HepG2 (cell line): Measurements from ENCODE around the gene MC1R. TPM values are rescaled to one million over a fixed set of nuclear protein-coding genes. Genes with fewer than 3 reads are reported as not detected.

ENCODE experiments used
- CCDC6 ChIP-seq: sonication (generic); formaldehyde crosslinking; IDR thresholded peaks from 2 replicates; pipeline ENCODE4 v1.8.1; 2022; ENCODE audit warnings: mild to moderate bottlenecking, missing genetic modification reagents, moderate library complexity
- KDM5B ChIP-seq: sonication (generic); formaldehyde crosslinking; IDR thresholded peaks from 2 replicates; pipeline ENCODE4 v1.4.0; 2020; ENCODE audit warnings: missing genetic modification reagents, mild to moderate bottlenecking, borderline replicate concordance
- NFKB2 ChIP-seq: sonication (generic); formaldehyde crosslinking; IDR thresholded peaks from 2 replicates; pipeline ENCODE4 v1.4.0; 2020; ENCODE audit warnings: missing genetic modification reagents, borderline replicate concordance
- REPIN1 ChIP-seq: sonication (generic); formaldehyde crosslinking; IDR thresholded peaks from 2 replicates; pipeline ENCODE4 v1.8.0; 2022; ENCODE audit warnings: missing genetic modification reagents, low read depth, mild to moderate bottlenecking, borderline replicate concordance
- TCF7 ChIP-seq: sonication (generic); IDR thresholded peaks from 2 replicates; pipeline ENCODE4 v1.6.1; 2016; ENCODE audit warnings: antibody characterized with exemption, low read depth
- TFDP2 ChIP-seq: sonication (generic); formaldehyde crosslinking; IDR thresholded peaks from 2 replicates; pipeline ENCODE4 v1.4.0; 2020; ENCODE audit warnings: missing genetic modification reagents
- ZFP36L2 ChIP-seq: sonication (generic); formaldehyde crosslinking; IDR thresholded peaks from 2 replicates; pipeline ENCODE4 v1.4.0; 2020; ENCODE audit warnings: missing genetic modification reagents
- ZNF256 ChIP-seq: sonication (generic); formaldehyde crosslinking; conservative IDR thresholded peaks from 2 replicates; pipeline ENCODE4 v1.4.0; 2020; ENCODE audit warnings: missing genetic modification reagents
- ZNF407 ChIP-seq: sonication (generic); formaldehyde crosslinking; IDR thresholded peaks from one replicate; pipeline ENCODE4 v1.5.1; 2020; ENCODE audit warnings: mild to moderate bottlenecking, missing genetic modification reagents; ENCODE audit errors: not compliant biosample characterization
- ZNF446 ChIP-seq: sonication (generic); formaldehyde crosslinking; IDR thresholded peaks from 2 replicates; pipeline ENCODE4 v1.5.0; 2020; ENCODE audit warnings: mild to moderate bottlenecking, missing genetic modification reagents
- ZNF503 ChIP-seq: sonication (generic); formaldehyde crosslinking; IDR thresholded peaks from 2 replicates; pipeline ENCODE4 v1.4.0; 2020; ENCODE audit warnings: missing genetic modification reagents
- ZNF792 ChIP-seq: IDR thresholded peaks from 2 replicates; pipeline ENCODE4 v1.6.1; 2016
- polyA plus RNA-seq, 8 experiments: library from polyadenylated mRNA; depleted of rRNA in 3 of 8; stranded (reverse) in 7 of 8; unstranded in 1 of 8; fragments of >200 nt; fragmentation: Illumina TruSeq in 4 of 8; extraction: Trizol in 4 of 8; gene quantifications; 2 replicates each; pipeline versions ENCODE4 v1.2.1 to v1.2.3, GENCODE V29; 2011 to 2016; ENCODE audit warnings: low read depth in 4 of 8, missing spikeins in 1 of 8, mixed read lengths in 1 of 8; ENCODE audit not compliant: insufficient read depth in 1 of 8
- total RNA-seq, 5 experiments: library from RNA; depleted of rRNA; stranded (reverse); fragments of >200 nt; fragmentation: Illumina TruSeq; extraction: Trizol; gene quantifications; 2 replicates each; pipeline ENCODE4 v1.2.3, GENCODE V29; 2016; ENCODE audit warnings: low read depth in 1 of 5
- TF ChIP-seq, protein P1 (sequence below): sonication (generic); formaldehyde crosslinking; IDR thresholded peaks from 2 replicates; pipeline ENCODE4 v1.4.0; 2020; ENCODE audit warnings: missing genetic modification reagents
- TF ChIP-seq, protein P2 (sequence below): sonication (generic); formaldehyde crosslinking; IDR thresholded peaks from 2 replicates; pipeline ENCODE4 v1.8.1; 2022; ENCODE audit warnings: mild to moderate bottlenecking, missing genetic modification reagents

MC1R gene
- total and polyA plus RNA-seq, 2 of the 13 experiments (the other 11 are each of a cell fraction or from before 2014, with no cell fraction given), result 9.1 to 14.8 TPM

DNA sequence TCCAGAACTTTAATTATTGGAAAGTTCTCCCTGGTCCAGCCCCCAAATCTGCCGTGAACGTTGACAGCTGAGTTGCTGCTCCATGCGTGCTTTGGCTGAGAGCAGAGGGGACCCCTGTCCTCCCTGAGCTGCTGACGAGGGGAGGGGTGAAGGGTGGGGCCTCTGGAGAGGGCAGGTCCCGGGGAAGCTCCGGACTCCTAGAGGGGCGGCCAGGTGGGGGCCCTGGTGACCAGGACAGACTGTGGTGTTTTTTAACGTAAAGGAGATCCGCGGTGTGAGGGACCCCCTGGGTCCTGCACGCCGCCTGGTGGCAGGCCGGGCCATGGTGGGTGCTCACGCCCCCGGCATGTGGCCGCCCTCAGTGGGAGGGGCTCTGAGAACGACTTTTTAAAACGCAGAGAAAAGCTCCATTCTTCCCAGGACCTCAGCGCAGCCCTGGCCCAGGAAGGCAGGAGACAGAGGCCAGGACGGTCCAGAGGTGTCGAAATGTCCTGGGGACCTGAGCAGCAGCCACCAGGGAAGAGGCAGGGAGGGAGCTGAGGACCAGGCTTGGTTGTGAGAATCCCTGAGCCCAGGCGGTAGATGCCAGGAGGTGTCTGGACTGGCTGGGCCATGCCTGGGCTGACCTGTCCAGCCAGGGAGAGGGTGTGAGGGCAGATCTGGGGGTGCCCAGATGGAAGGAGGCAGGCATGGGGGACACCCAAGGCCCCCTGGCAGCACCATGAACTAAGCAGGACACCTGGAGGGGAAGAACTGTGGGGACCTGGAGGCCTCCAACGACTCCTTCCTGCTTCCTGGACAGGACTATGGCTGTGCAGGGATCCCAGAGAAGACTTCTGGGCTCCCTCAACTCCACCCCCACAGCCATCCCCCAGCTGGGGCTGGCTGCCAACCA, at the start of gene MC1R (continued):
- TF ChIP-seq ZNF446 (CRISPR knock-in tag) (0 out of 2 replicates have a peak, but pooled peaks have one; percentile 30), ZFP36L2 (no peak), KDM5B (CRISPR knock-in tag) (no peak; the same call in 1 of the 2 replicates), CCDC6 (CRISPR knock-in tag) (no peak), REPIN1 (CRISPR knock-in tag) (peak; percentile 14; the same call in 1 of the 2 replicates), ZNF792 (peak; percentile 89), NFKB2 (CRISPR knock-in tag) (peak; percentile 81; the same call in 1 of the 2 replicates), ZNF407 (CRISPR knock-in tag) (no peak), TCF7 (no peak), ZNF256 (CRISPR knock-in tag) (no peak), TFDP2 (CRISPR knock-in tag) (peak; percentile 74; the same call in 1 of the 2 replicates), ZNF503 (CRISPR knock-in tag) (peak; percentile 43; the same call in 1 of the 2 replicates)
- TF ChIP-seq, protein P1, sequence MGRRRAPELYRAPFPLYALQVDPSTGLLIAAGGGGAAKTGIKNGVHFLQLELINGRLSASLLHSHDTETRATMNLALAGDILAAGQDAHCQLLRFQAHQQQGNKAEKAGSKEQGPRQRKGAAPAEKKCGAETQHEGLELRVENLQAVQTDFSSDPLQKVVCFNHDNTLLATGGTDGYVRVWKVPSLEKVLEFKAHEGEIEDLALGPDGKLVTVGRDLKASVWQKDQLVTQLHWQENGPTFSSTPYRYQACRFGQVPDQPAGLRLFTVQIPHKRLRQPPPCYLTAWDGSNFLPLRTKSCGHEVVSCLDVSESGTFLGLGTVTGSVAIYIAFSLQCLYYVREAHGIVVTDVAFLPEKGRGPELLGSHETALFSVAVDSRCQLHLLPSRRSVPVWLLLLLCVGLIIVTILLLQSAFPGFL, result no peak
- TF ChIP-seq, protein P2, sequence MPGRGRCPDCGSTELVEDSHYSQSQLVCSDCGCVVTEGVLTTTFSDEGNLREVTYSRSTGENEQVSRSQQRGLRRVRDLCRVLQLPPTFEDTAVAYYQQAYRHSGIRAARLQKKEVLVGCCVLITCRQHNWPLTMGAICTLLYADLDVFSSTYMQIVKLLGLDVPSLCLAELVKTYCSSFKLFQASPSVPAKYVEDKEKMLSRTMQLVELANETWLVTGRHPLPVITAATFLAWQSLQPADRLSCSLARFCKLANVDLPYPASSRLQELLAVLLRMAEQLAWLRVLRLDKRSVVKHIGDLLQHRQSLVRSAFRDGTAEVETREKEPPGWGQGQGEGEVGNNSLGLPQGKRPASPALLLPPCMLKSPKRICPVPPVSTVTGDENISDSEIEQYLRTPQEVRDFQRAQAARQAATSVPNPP (CRISPR knock-in tag), result no peak
